Activated naive CD4-positive, alpha-beta T cell treated with anti-CD3 and anti-CD28 coated beads, Interleukin-2, amount 10 ng/mL, durations not matched to agents 7 days and 5 days (primary cell): ENCODE measurements around the gene BCR.

Experiments
- CTCF ChIA-PET: fragments of 350-600 bp; sonication (Branson Sonifier 250); formaldehyde crosslinking; loops from one replicate; lab custom pipeline; 2021; ENCODE audit warnings: antibody characterized with exemption; lab: Charles Lee
- DNase-seq: peaks from one replicate; pipeline ENCODE4 v3.0.0-alpha.2; 2020
- H3K27ac Mint-ChIP-seq: one replicate; pipeline ENCODE4 v1.8.0; 2021; ENCODE audit warnings: mild to moderate bottlenecking, moderate library complexity, mixed read lengths
- H3K27me3 Mint-ChIP-seq: one replicate; pipeline ENCODE4 v1.8.0; 2021; ENCODE audit warnings: mild to moderate bottlenecking, mixed read lengths
- H3K36me3 Mint-ChIP-seq: one replicate; pipeline ENCODE4 v1.8.0; 2021; ENCODE audit warnings: mixed read lengths
- H3K4me1 Mint-ChIP-seq: one replicate; pipeline ENCODE4 v1.8.0; 2021; ENCODE audit warnings: mixed read lengths
- H3K4me3 Mint-ChIP-seq: one replicate; pipeline ENCODE4 v1.8.0; 2021; ENCODE audit warnings: mild to moderate bottlenecking, moderate library complexity, mixed read lengths
- H3K9me3 Mint-ChIP-seq: one replicate; pipeline ENCODE4 v1.8.0; 2021; ENCODE audit warnings: mixed read lengths

Gene BCR

GRCh38 chr22:23156286-23156685 is 24.0 kb upstream of the BCR start:
- H3K27ac Mint-ChIP-seq = no peak overlapping the region
- no peak overlapping the region for H3K4me3 Mint-ChIP-seq
- no peaks in the 10 kb centered on the region for H3K9me3 Mint-ChIP-seq
- no peaks in the 10 kb centered on the region for H3K36me3 Mint-ChIP-seq
- CTCF ChIA-PET = interaction anchor here (1.8 to 2.1 kb wide), 2 partner anchors 19 to 230 kb away, joined by 5 to 6 read pairs; no protein-coding TSS in a partner anchor
- DNase-seq = no peak
- H3K4me1 Mint-ChIP-seq = peaks cover 14% of the 10 kb centered on the region
- H3K27me3 Mint-ChIP-seq = peaks cover 13% of the 10 kb centered on the region

DNA sequence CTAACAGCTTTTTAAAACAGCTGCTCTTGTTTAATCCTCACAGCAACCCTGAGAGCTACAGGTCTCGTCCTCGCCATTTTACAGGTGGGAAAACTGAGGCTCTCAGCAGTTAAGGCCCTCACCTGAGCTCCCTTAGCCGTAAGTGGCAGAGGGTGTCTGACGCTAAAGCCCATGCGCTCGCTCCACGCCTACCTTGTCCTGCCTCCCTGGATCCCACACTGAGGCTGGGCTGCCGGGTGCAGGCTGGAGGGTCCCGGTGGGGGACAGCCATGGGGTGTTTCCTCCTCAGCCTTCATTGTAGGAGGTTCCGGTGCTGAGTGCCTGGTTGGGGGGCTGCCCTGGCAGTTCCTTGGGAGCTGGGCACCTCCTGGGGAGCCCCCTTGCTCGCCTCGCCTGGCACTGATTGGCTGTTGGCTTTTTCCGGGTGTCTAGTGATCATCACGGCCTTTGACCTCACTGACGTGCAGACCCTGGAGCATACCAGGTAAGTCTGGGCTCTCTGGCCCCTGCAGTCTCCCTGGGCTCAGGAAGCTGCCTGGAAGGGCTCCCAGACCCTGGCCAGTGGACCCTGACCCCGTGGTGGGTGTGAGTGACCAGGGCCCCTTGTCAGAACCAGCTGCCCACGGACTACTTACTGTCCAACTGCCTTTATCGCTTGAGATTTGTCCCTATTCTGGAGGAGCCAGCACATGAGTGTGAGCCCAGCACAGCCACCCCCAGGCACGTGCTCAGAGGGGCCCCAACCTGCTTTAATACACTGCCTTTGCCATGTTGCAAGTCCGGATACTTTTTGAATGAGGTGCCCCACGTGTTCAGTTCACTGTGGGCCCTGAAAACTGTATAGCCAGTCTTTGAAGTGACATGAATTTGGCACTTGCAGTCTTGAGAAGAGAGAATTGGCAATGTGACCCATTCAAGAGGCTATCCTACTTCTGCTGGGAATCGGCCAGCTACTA is 22.5 kb upstream of the BCR start:
- Mint-ChIP-seq H3K4me3 (no peak overlapping the region), H3K27ac (no peak overlapping the region), H3K27me3 (peaks cover 13% of the 10 kb centered on the region), H3K9me3 (no peaks in the 10 kb centered on the region), H3K4me1 (peaks cover 9% of the 10 kb centered on the region), H3K36me3 (no peaks in the 10 kb centered on the region)
- DNase-seq = no peak
- CTCF ChIA-PET = interaction anchor here (1.4 to 1.5 kb wide), 2 partner anchors 11 to 14 kb away, joined by 4 to 5 read pairs; no protein-coding TSS in a partner anchor

- Mint-ChIP-seq H3K9me3 (no peaks in the 10 kb centered on the region), H3K4me1 (peaks cover 2% of the 10 kb centered on the region), H3K27ac (no peak overlapping the region), H3K36me3 (no peaks in the 10 kb centered on the region), H3K4me3 (no peak overlapping the region), H3K27me3 (peaks cover 13% of the 10 kb centered on the region)
- CTCF ChIA-PET = interaction anchor here (1.5 kb wide), 1 partner anchor 11 kb away, joined by 5 read pairs; no protein-coding TSS in a partner anchor
- DNase-seq = no peak
Measured at GRCh38 chr22:23158516-23159290, 21.6 kb upstream of the BCR start.

GRCh38 chr22:23159291-23159630 is 21.0 kb upstream of the BCR start:
- H3K36me3 Mint-ChIP-seq = no peaks in the 10 kb centered on the region

GRCh38 chr22:23161029-23161428 is 19.3 kb upstream of the BCR start:
- H3K4me1 Mint-ChIP-seq = no peaks in the 10 kb centered on the region
- DNase-seq = no peak
- H3K9me3 Mint-ChIP-seq = no peaks in the 10 kb centered on the region
- CTCF ChIA-PET = no interaction called here
- peaks cover 9% of the 10 kb centered on the region for H3K27me3 Mint-ChIP-seq
- no peak overlapping the region for H3K4me3 Mint-ChIP-seq
- no peaks in the 10 kb centered on the region for H3K36me3 Mint-ChIP-seq
- H3K27ac Mint-ChIP-seq = no peak overlapping the region

More at GRCh38 chr22:23159291-23159630, 21.0 kb upstream of the BCR start:
- no peaks in the 10 kb centered on the region for H3K9me3 Mint-ChIP-seq
- no peak for DNase-seq
- CTCF ChIA-PET = no interaction called here
- H3K27ac Mint-ChIP-seq = no peak overlapping the region
- peaks cover 13% of the 10 kb centered on the region for H3K27me3 Mint-ChIP-seq
- no peak overlapping the region for H3K4me3 Mint-ChIP-seq
- no peaks in the 10 kb centered on the region for H3K4me1 Mint-ChIP-seq

- CTCF ChIA-PET = no interaction called here
Measured at GRCh38 chr22:23161574-23161973, 18.7 kb upstream of the BCR start.

DNA sequence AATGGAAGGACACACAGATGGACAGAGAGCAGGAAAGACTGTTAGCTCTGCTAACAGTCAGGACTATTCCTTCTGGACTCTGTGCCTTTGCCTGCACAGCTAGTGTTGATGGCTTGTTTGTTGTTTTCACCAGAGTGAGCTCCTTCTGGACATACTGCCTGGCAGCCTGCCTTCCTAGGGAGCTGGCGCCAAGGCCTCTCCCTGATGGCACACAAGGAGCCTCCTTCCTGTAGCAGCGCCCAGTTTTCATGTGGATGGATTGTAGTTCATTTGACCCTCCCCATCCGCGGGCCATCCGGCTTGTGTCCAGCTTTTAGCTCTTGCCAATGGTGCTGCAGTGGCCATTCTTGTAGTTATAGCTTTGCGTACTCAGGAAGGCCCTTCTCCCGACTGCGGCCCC is 16.6 kb upstream of the BCR start:
- H3K4me3 Mint-ChIP-seq = no peak overlapping the region
- no peaks in the 10 kb centered on the region for H3K4me1 Mint-ChIP-seq
- no peaks in the 10 kb centered on the region for H3K9me3 Mint-ChIP-seq
- CTCF ChIA-PET = interaction anchor here (0.6 to 1.0 kb wide), 3 partner anchors 9 to 127 kb away, joined by 3 read pairs; no protein-coding TSS in a partner anchor
- H3K27me3 Mint-ChIP-seq = peaks cover 10% of the 10 kb centered on the region
- no peak for DNase-seq
- peak overlapping the region; percentile 28 for H3K27ac Mint-ChIP-seq
- H3K36me3 Mint-ChIP-seq = no peaks in the 10 kb centered on the region

More at GRCh38 chr22:23161574-23161973, 18.7 kb upstream of the BCR start:
- no peaks in the 10 kb centered on the region for H3K9me3 Mint-ChIP-seq
- no peak for DNase-seq
- no peak overlapping the region for H3K4me3 Mint-ChIP-seq
- H3K36me3 Mint-ChIP-seq = no peaks in the 10 kb centered on the region
- peaks cover 6% of the 10 kb centered on the region for H3K27me3 Mint-ChIP-seq
- H3K27ac Mint-ChIP-seq = no peak overlapping the region
- H3K4me1 Mint-ChIP-seq = no peaks in the 10 kb centered on the region

DNA sequence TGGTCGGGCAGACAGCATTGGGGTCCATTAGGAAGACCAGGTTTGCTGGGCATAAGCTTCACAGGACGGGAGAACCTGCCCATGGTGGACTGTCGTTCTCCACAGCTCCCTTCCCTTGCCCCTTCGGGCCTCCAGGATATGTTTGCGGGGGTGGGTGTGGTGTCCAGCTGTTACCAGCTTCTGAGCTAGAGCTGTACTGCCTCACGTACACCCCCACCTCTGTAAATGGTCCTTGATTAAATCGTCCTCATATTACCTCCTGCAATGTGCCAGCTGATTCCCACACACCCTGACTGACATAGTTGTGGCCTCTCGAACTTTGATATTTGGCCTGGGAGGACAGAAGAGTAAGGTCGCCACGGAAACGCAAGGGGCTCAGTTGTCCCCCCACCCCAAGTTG is 16.2 kb upstream of the BCR start:
- CTCF ChIA-PET = interaction anchor here (0.6 to 1.0 kb wide), 2 partner anchors 9 to 126 kb away, joined by 3 read pairs; no protein-coding TSS in a partner anchor
- Mint-ChIP-seq H3K27ac (no peak overlapping the region), H3K4me1 (no peaks in the 10 kb centered on the region), H3K27me3 (peaks cover 10% of the 10 kb centered on the region), H3K9me3 (no peaks in the 10 kb centered on the region), H3K4me3 (no peak overlapping the region), H3K36me3 (no peaks in the 10 kb centered on the region)
- no peak for DNase-seq

GRCh38 chr22:23166042-23166831 is 14.1 kb upstream of the BCR start:
- no peaks in the 10 kb centered on the region for H3K9me3 Mint-ChIP-seq
- H3K4me3 Mint-ChIP-seq = no peak overlapping the region
- H3K27me3 Mint-ChIP-seq = peaks cover 14% of the 10 kb centered on the region
- H3K36me3 Mint-ChIP-seq = no peaks in the 10 kb centered on the region
- DNase-seq = no peak
- no peaks in the 10 kb centered on the region for H3K4me1 Mint-ChIP-seq
- CTCF ChIA-PET = no interaction called here
- no peak overlapping the region for H3K27ac Mint-ChIP-seq

DNA sequence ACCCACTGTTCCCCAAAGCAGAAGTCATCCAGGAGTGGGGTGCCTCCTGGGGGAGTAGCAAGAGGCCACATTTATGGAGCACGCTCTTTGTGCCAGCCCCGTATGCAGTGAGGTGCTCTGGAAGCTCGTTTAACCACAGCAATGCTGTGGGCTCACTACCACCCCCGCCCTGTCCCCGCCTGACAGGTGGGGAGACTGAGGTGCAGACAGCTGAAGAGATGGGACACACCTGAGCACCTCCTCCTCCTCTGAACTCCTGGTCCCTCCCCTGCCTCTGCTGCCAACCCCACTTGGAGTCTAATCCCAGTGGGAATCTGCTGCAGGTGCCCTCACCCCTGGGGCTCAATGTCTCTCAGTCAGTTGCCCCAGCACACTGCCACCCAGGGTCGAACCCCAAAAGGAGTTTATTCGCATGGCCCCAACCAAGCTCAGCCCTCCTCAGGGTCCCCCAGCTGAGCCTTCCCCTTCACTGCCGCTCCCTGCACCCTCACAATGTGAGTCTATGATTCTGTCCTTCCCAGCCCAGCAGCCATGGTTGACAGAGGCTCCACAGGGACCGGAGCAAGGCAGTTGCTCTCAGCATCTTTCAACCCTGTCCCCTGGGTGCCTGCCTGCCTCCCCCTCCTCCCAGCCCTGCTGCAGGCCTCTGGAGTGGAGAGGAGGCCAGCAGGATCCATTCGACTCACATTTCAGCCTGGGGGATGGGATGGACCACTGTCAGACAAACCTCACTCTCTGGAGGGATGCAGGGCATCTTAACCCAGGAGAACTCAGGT is 13.3 kb upstream of the BCR start:
- Mint-ChIP-seq H3K9me3 (no peaks in the 10 kb centered on the region), H3K36me3 (no peaks in the 10 kb centered on the region), H3K4me1 (no peaks in the 10 kb centered on the region), H3K4me3 (no peak overlapping the region), H3K27ac (no peak overlapping the region), H3K27me3 (peaks cover 14% of the 10 kb centered on the region)
- DNase-seq = no peak
- CTCF ChIA-PET = no interaction called here

DNA sequence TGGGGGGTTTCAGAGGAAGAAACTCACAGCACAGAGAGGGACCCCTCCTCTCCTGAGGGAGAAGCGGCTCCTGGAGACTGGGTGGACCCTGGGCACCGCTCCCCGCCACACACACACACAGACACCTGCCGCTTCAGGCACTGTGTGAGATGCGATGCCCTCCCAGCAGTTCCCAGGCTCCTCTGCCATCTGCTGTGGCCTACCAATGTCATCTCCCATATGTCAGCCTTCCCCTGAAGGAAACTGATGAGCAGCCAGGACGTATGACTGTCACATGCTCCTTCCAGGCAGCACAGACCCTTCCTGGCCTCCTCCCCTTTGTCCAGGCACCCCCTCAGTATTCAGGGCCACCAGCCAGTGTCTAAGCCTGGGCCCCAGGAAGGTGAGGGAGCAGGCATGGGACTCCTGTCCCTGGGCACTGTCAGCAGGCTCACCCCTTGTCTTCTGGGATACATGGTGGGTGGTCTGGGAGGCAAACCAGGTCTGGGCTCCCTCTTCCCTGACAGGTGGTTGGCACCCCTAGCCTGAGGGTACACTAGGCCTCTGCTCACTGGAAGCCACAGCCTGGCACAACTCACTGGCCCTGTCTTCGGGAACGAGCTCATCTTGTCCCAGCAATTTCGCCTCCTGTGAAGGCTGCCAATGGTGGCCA is 11.8 kb upstream of the BCR start:
- Mint-ChIP-seq H3K27ac (no peak overlapping the region), H3K27me3 (peaks cover 14% of the 10 kb centered on the region), H3K4me3 (no peak overlapping the region), H3K9me3 (no peaks in the 10 kb centered on the region), H3K36me3 (no peaks in the 10 kb centered on the region), H3K4me1 (no peaks in the 10 kb centered on the region)
- CTCF ChIA-PET = interaction anchor here (1.7 kb wide), 1 partner anchor 113 kb away, joined by 3 read pairs; no protein-coding TSS in a partner anchor
- no peak for DNase-seq

GRCh38 chr22:23169043-23169406 is 11.3 kb upstream of the BCR start:
- H3K4me3 Mint-ChIP-seq = no peak overlapping the region
- H3K4me1 Mint-ChIP-seq = peaks cover 2% of the 10 kb centered on the region
- CTCF ChIA-PET = interaction anchor here (1.7 kb wide), 1 partner anchor 113 kb away, joined by 3 read pairs; no protein-coding TSS in a partner anchor
- H3K27me3 Mint-ChIP-seq = peaks cover 17% of the 10 kb centered on the region
- DNase-seq = no peak
- no peak overlapping the region for H3K27ac Mint-ChIP-seq
- H3K9me3 Mint-ChIP-seq = no peaks in the 10 kb centered on the region
- H3K36me3 Mint-ChIP-seq = no peaks in the 10 kb centered on the region
